ENCODE data around the gene TRIM31.

Gene TRIM31

GRCh38 chr6:30075094-30075789 lies 37.6 kb downstream of the TRIM31 start, which contains the start of gene RNF39:
Gene RNF39 (minus strand): TSS chr6:30075769. CDS start chr6:30075585, 184 bp downstream.
- peak in 1 of 2 experiments; percentile 14 for DNase-seq

GRCh38 chr6:30074331-30075093 lies 38.4 kb downstream of the TRIM31 start:
- DNase-seq = no peak

GRCh38 chr6:30073489-30074235 lies 39.2 kb downstream of the TRIM31 start:
- no peak for DNase-seq

GRCh38 chr6:30071858-30072257 lies 41.0 kb downstream of the TRIM31 start:
- no peak for DNase-seq

GRCh38 chr6:30071081-30071818 lies 41.6 kb downstream of the TRIM31 start:
- no peak for DNase-seq

GRCh38 chr6:30067460-30068139 lies 45.3 kb downstream of the TRIM31 start:
- no peak for DNase-seq

GRCh38 chr6:30066577-30067459 lies 46.1 kb downstream of the TRIM31 start, which contains the start of gene PPP1R11:
Gene PPP1R11 (plus strand): TSS chr6:30067198. CDS start chr6:30067411, 213 bp downstream.
- DNase-seq = peak; percentile 93 to 99

- DNase-seq = no peak
These were observed 46.8 kb downstream of the TRIM31 start for GRCh38 chr6:30066082-30066481.

- DNase-seq = no peak
These were observed 49.6 kb downstream of the TRIM31 start for GRCh38 chr6:30063315-30063714.

GRCh38 chr6:30062471-30063178 lies 50.3 kb downstream of the TRIM31 start:
- no peak for DNase-seq

- no peak for DNase-seq
These were observed 50.9 kb downstream of the TRIM31 start for GRCh38 chr6:30061858-30062458.

- peak; percentile 78 to 87 for DNase-seq
These were observed 51.6 kb downstream of the TRIM31 start, which contains the start of gene POLR1H for GRCh38 chr6:30061092-30061857. Gene POLR1H (plus strand): TSS chr6:30061265. CDS start chr6:30061525, 260 bp downstream.

GRCh38 chr6:30060606-30061091 lies 52.2 kb downstream of the TRIM31 start:
- peak in 1 of 2 experiments; percentile 24 for DNase-seq

GRCh38 chr6:30055513-30055912 lies 57.4 kb downstream of the TRIM31 start:
- no peak for DNase-seq

GRCh38 chr6:30053682-30054081 lies 59.2 kb downstream of the TRIM31 start:
- DNase-seq = no peak
